ENCODE data around the gene SMAD6.

Gene SMAD6

DNA sequence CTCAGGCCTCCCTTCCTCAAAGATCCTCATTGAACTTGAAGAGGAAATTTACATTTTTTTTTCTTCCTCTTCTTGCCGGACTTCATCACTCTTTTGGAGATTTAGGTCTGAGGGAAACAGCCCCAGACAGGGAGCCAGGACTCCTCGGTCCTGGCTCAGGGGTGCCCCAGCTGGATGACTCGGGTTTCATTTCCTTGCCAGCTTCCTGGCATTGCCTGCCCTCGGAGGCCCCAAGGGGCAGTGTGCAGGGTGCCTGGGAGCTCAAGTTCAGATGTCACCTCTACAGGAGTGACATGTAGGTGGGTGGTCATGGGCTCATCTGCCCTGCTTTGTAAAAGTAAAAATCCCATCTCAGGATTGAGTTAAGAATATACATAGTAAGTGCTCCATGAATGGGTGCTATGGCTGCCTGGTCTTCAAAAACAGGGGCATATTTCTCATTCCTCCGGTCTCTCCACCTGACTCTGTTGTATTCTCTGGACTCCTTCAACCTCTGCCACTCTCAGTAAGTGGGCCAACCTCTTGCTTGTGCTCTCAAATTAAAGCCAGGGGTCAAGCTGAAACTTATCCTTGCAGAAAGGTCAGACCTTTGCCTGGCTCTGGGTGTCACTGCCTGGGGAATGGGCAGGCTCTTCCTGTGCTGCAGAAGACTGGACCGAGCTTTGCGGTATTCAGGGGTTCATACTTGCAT is 51.8 kb downstream of the SMAD6 start:
- Histone ChIP-seq H3K27ac (ENCODE audit: low read depth, low read length) (no peak overlapping the region), H3K79me2 (ENCODE audit: control insufficient read depth, low read length) (no peaks in the 10 kb centered on the region), H3K9me3 (ENCODE audit: control insufficient read depth, insufficient read depth, low read length) (peaks cover 11% of the 10 kb centered on the region), H3F3A (ENCODE audit: control insufficient read depth, insufficient read depth) (no peaks in the 10 kb centered on the region), H3K9me2 (replicated peaks; ENCODE audit: control insufficient read depth, low read length) (no peaks in the 10 kb centered on the region), H3K27me3 (ENCODE audit: control insufficient read depth, low read length) (no peaks in the 10 kb centered on the region), H3K36me3 (ENCODE audit: control insufficient read depth, low read length) (no peaks in the 10 kb centered on the region), H3K4me2 (ENCODE audit: low read length) (no peak overlapping the region), H3K4me3 (ENCODE audit: low read length) (no peak overlapping the region), H4K20me1 (ENCODE audit: control insufficient read depth, insufficient read depth, low read depth, low read length) (no peaks in the 10 kb centered on the region), H3K4me1 (ENCODE audit: control insufficient read depth, low read length) (peaks cover 10% of the 10 kb centered on the region)
- TF ChIP-seq, protein P1, sequence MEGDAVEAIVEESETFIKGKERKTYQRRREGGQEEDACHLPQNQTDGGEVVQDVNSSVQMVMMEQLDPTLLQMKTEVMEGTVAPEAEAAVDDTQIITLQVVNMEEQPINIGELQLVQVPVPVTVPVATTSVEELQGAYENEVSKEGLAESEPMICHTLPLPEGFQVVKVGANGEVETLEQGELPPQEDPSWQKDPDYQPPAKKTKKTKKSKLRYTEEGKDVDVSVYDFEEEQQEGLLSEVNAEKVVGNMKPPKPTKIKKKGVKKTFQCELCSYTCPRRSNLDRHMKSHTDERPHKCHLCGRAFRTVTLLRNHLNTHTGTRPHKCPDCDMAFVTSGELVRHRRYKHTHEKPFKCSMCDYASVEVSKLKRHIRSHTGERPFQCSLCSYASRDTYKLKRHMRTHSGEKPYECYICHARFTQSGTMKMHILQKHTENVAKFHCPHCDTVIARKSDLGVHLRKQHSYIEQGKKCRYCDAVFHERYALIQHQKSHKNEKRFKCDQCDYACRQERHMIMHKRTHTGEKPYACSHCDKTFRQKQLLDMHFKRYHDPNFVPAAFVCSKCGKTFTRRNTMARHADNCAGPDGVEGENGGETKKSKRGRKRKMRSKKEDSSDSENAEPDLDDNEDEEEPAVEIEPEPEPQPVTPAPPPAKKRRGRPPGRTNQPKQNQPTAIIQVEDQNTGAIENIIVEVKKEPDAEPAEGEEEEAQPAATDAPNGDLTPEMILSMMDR (IDR thresholded peaks at IDR 0.05; ENCODE audit: low read depth, low read length, poor library complexity, severe bottlenecking): no peak
- TF ChIP-seq EZH2phosphoT487 (IDR thresholded peaks at IDR 0.05; ENCODE audit: borderline replicate concordance, low read length): no peak

- no peak for TF ChIP-seq EZH2phosphoT487 (IDR thresholded peaks at IDR 0.05; ENCODE audit: borderline replicate concordance, low read length)
- TF ChIP-seq, protein P1 (IDR thresholded peaks at IDR 0.05; ENCODE audit: low read depth, low read length, poor library complexity, severe bottlenecking): no peak
- Histone ChIP-seq H3K9me2 (replicated peaks; ENCODE audit: control insufficient read depth, low read length) (no peaks in the 10 kb centered on the region), H3K4me1 (ENCODE audit: control insufficient read depth, low read length) (peaks cover 10% of the 10 kb centered on the region), H3K9me3 (ENCODE audit: control insufficient read depth, insufficient read depth, low read length) (peaks cover 11% of the 10 kb centered on the region), H3K4me3 (ENCODE audit: low read length) (no peak overlapping the region), H4K20me1 (ENCODE audit: control insufficient read depth, insufficient read depth, low read depth, low read length) (no peaks in the 10 kb centered on the region), H3K27me3 (ENCODE audit: control insufficient read depth, low read length) (no peaks in the 10 kb centered on the region), H3K36me3 (ENCODE audit: control insufficient read depth, low read length) (no peaks in the 10 kb centered on the region), H3K4me2 (ENCODE audit: low read length) (no peak overlapping the region), H3K79me2 (ENCODE audit: control insufficient read depth, low read length) (no peaks in the 10 kb centered on the region), H3F3A (ENCODE audit: control insufficient read depth, insufficient read depth) (no peaks in the 10 kb centered on the region), H3K27ac (ENCODE audit: low read depth, low read length) (no peak overlapping the region)
Observed at GRCh38 chr15:66754789-66755188, 52.8 kb downstream of the SMAD6 start.

- no peak for TF ChIP-seq EZH2phosphoT487 (IDR thresholded peaks at IDR 0.05; ENCODE audit: borderline replicate concordance, low read length)
- TF ChIP-seq, protein P1 (IDR thresholded peaks at IDR 0.05; ENCODE audit: low read depth, low read length, poor library complexity, severe bottlenecking): no peak
- Histone ChIP-seq H3F3A (ENCODE audit: control insufficient read depth, insufficient read depth) (no peaks in the 10 kb centered on the region), H3K79me2 (ENCODE audit: control insufficient read depth, low read length) (no peaks in the 10 kb centered on the region)
Observed at GRCh38 chr15:66755298-66756068, 53.4 kb downstream of the SMAD6 start.

More at GRCh38 chr15:66755298-66756068, 53.4 kb downstream of the SMAD6 start:
- Histone ChIP-seq H3K9me3 (ENCODE audit: control insufficient read depth, insufficient read depth, low read length) (peaks cover 11% of the 10 kb centered on the region), H3K36me3 (ENCODE audit: control insufficient read depth, low read length) (no peaks in the 10 kb centered on the region), H3K9me2 (replicated peaks; ENCODE audit: control insufficient read depth, low read length) (no peaks in the 10 kb centered on the region), H3K4me1 (ENCODE audit: control insufficient read depth, low read length) (peaks cover 10% of the 10 kb centered on the region), H3K4me2 (ENCODE audit: low read length) (no peak overlapping the region), H4K20me1 (ENCODE audit: control insufficient read depth, insufficient read depth, low read depth, low read length) (no peaks in the 10 kb centered on the region), H3K27me3 (ENCODE audit: control insufficient read depth, low read length) (no peaks in the 10 kb centered on the region; the same call in 1 of the 2 replicates), H3K4me3 (ENCODE audit: low read length) (no peak overlapping the region), H3K27ac (ENCODE audit: low read depth, low read length) (no peak overlapping the region)

All from DOHH2 (cell line).